Measurements from ENCODE around the gene SYNDIG1. TPM values are rescaled to one million over a fixed set of nuclear protein-coding genes. Genes with fewer than 3 reads are reported as not detected.

The SYNDIG1 gene
- total and polyA plus RNA-seq, 2 of the 4 experiments (the other 2 are of a cell fraction) = not detected

DNA sequence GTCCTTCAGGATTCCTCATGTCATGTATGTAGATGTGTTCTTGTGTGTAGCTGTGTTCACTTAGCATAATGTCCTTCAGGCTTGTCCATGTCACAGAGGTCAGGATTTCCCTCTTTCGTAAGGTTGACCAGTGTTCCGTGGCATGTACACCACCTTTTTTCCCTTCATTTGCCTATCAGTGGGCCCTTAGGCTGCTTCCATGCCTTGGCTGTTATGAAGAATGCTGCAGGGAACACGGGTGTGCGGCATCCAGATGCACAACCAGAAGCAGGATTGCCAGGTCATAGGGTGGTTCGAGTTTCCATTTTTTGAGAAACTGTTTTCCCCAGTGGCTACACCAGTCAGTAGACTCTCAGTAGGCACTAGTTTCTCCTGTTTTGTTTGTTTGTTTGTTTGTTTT is 29.2 kb downstream of the SYNDIG1 start:
- no peaks in the 10 kb centered on the region for H3K9me3 ChIP-seq (ENCODE audit: control insufficient read depth, insufficient read depth, low read length)
- H3K36me3 ChIP-seq (ENCODE audit: control insufficient read depth, insufficient read depth, low read length) = no peaks in the 10 kb centered on the region
- H2BK120ac ChIP-seq (ENCODE audit: low read depth, low read length) = no peak overlapping the region
- no peak overlapping the region for H3K4ac ChIP-seq (ENCODE audit: low read depth, low read length)
- 90% methylated on average over 2 of the region's 5 CpGs; no CpG with 5 or more reads in 1 of the 2 experiments for WGBS, 2 experiments (ENCODE audit: extremely low coverage in 2 of 2, insufficient read length in 1 of 2)
- no peak overlapping the region for H3K18ac ChIP-seq (ENCODE audit: low read depth, low read length)
- no peak overlapping the region for H3K14ac ChIP-seq (replicated peaks; ENCODE audit: low read depth, low read length)
- H2AK9ac ChIP-seq (replicated peaks; ENCODE audit: low read depth, low read length, poor library complexity) = no peak overlapping the region
- no peak overlapping the region for H2BK5ac ChIP-seq (ENCODE audit: low read depth, low read length, poor library complexity, severe bottlenecking)
- H3K27ac ChIP-seq (ENCODE audit: insufficient read depth, low read length) = no peak overlapping the region
- in situ Hi-C loops (cut with MboI; ENCODE audit: low sequenced_read_pairs) = no loop called here
- no peaks in the 10 kb centered on the region for H3K27me3 ChIP-seq (ENCODE audit: control insufficient read depth, insufficient read depth, low read length)
- H2BK15ac ChIP-seq (ENCODE audit: low read depth, low read length) = no peak overlapping the region
- dilution Hi-C loops (cut with HindIII; ENCODE audit: low sequenced_read_pairs, unreplicated experiment) = no loop called here
- ATAC-seq (ENCODE audit: low read depth) (no peak), DNase-seq (no peak)
- H2BK20ac ChIP-seq (ENCODE audit: low read depth, low read length) = no peak overlapping the region
- intact Hi-C loops (cut with micrococcal nuclease) = no loop called here
- no peak overlapping the region for H3K23ac ChIP-seq (ENCODE audit: low read depth, low read length)
- TF ChIP-seq RFX5 (IDR thresholded peaks at IDR 0.05; ENCODE audit: low read depth, low read length) (no peak), BHLHE40 (IDR thresholded peaks at IDR 0.05; ENCODE audit: low read depth, low read length) (no peak), MAFK (IDR thresholded peaks at IDR 0.05; ENCODE audit: low read depth, low read length) (no peak), CHD1 (IDR thresholded peaks at IDR 0.05; ENCODE audit: low read depth, low read length) (no peak)
- TF ChIP-seq, protein P1, sequence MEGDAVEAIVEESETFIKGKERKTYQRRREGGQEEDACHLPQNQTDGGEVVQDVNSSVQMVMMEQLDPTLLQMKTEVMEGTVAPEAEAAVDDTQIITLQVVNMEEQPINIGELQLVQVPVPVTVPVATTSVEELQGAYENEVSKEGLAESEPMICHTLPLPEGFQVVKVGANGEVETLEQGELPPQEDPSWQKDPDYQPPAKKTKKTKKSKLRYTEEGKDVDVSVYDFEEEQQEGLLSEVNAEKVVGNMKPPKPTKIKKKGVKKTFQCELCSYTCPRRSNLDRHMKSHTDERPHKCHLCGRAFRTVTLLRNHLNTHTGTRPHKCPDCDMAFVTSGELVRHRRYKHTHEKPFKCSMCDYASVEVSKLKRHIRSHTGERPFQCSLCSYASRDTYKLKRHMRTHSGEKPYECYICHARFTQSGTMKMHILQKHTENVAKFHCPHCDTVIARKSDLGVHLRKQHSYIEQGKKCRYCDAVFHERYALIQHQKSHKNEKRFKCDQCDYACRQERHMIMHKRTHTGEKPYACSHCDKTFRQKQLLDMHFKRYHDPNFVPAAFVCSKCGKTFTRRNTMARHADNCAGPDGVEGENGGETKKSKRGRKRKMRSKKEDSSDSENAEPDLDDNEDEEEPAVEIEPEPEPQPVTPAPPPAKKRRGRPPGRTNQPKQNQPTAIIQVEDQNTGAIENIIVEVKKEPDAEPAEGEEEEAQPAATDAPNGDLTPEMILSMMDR (conservative IDR thresholded peaks at IDR 0.05; ENCODE audit: low read depth, low read length) = no peak
- no peak overlapping the region for H2AFZ ChIP-seq (replicated peaks; ENCODE audit: low read length, poor library complexity)
- no peak overlapping the region for H3K4me3 ChIP-seq (ENCODE audit: insufficient read depth, low read depth, low read length)
- H4K91ac ChIP-seq (ENCODE audit: insufficient read depth, low read depth, low read length) = no peak overlapping the region
- ChIA-PET CTCF (no interaction called here), POLR2A (ENCODE audit: unreplicated experiment) (no interaction called here)
- no peak overlapping the region for H4K5ac ChIP-seq (ENCODE audit: low read depth, low read length)
- no peak overlapping the region for H3K9ac ChIP-seq (ENCODE audit: low read depth, low read length)
- H3K4me1 ChIP-seq (ENCODE audit: control insufficient read depth, insufficient read depth, low read length) = no peaks in the 10 kb centered on the region
- no peaks in the 10 kb centered on the region for H4K20me1 ChIP-seq (ENCODE audit: insufficient read depth, low read length)
- H3K79me1 ChIP-seq (ENCODE audit: low read depth in 1 of 2, low read length in 2 of 2) = no peaks in the 10 kb centered on the region
- no peaks in the 10 kb centered on the region for H3K9me1 ChIP-seq (ENCODE audit: insufficient read depth, low read length)
- H4K8ac ChIP-seq (ENCODE audit: low read depth in 2 of 2, low read length in 2 of 2) = no peak overlapping the region
- H2AK5ac ChIP-seq (ENCODE audit: low read depth, low read length) = no peak overlapping the region
- no peak overlapping the region for H3K4me2 ChIP-seq (ENCODE audit: low read depth, low read length)
- H3K56ac ChIP-seq (ENCODE audit: extremely low read depth, insufficient read depth, low read length) = no peak overlapping the region
- no TSS peak for BruUV-seq (replicated peaks)

Data from IMR-90 (cell line).